SK-N-SH (cell line): Measurements from ENCODE around the gene CRIM1. TPM values are rescaled to one million over a fixed set of nuclear protein-coding genes. Genes with fewer than 3 reads are reported as not detected.

Experiments used
- CTCF ChIA-PET: fragments of 300-600, 350-600 bp; formaldehyde crosslinking; extraction: SDS; loops from one replicate; lab custom pipeline; 2021; lab: Yijun Ruan, JAX
- POLR2A ChIA-PET: fragments of 350-600 bp; sonication (Branson Sonifier 250); formaldehyde crosslinking; extraction: SDS; loops from one replicate; lab custom pipeline; 2020; ENCODE audit warnings: antibody characterized with exemption, inconsistent platforms; lab: Yijun Ruan, JAX
- DNase-seq: peaks from one replicate; pipeline ENCODE4 v3.0.0; 2012
- H2AFZ ChIP-seq: fragments of 200-600 bp; sonication (generic); 2 replicates; pipeline ENCODE4 v1.8.1; 2016; ENCODE audit warnings: antibody characterized with exemption, mild to moderate bottlenecking, low read depth
- H3F3A ChIP-seq: fragments of 200-600 bp; sonication (generic); replicated peaks from 2 replicates; pipeline ENCODE3; 2016; ENCODE audit warnings: antibody characterized with exemption, mild to moderate bottlenecking; ENCODE audit not compliant: insufficient read depth
- H3K27ac ChIP-seq, 2 experiments: fragments of 200-500 bp in 1 of 2; fragments of 200-600 bp in 1 of 2; sonication (Bioruptor generic) in 1 of 2; sonication (generic), shearing (Covaris generic) in 1 of 2; 2 replicates each; pipeline versions ENCODE4 v1.5.1 to v1.6.1; 2014 to 2016; ENCODE audit warnings: low read depth in 2 of 2, inconsistent platforms in 1 of 2, low read length in 1 of 2, mild to moderate bottlenecking in 1 of 2, mixed read lengths in 1 of 2
- H3K27me3 ChIP-seq: fragments of 200-600 bp; sonication (generic), shearing (Covaris generic); 2 replicates; pipeline ENCODE4 v1.6.1; 2016; ENCODE audit warnings: mixed run types; ENCODE audit not compliant: insufficient read depth
- H3K36me3 ChIP-seq, 2 experiments: fragments of 200-500 bp in 1 of 2; fragments of 200-600 bp in 1 of 2; sonication (Bioruptor generic) in 1 of 2; sonication (generic) in 1 of 2; replicated peaks in 1 of 2; 2 replicates each; pipeline versions ENCODE3 to v1.5.1; 2014 to 2016; ENCODE audit warnings: low read length in 1 of 2, mild to moderate bottlenecking in 1 of 2; ENCODE audit not compliant: insufficient read depth in 2 of 2, control insufficient read depth in 1 of 2
- H3K4me1 ChIP-seq, 2 experiments: fragments of 200-500 bp in 1 of 2; fragments of 200-600 bp in 1 of 2; sonication (Bioruptor generic) in 1 of 2; sonication (generic), shearing (Covaris generic) in 1 of 2; 2 replicates each; pipeline versions ENCODE4 v1.5.1 to v1.6.1; 2014 to 2016; ENCODE audit warnings: low read depth in 1 of 2, low read length in 1 of 2, mixed run types in 1 of 2; ENCODE audit not compliant: insufficient read depth in 2 of 2, control insufficient read depth in 1 of 2
- H3K4me2 ChIP-seq: fragments of 200-600 bp; sonication (generic), shearing (Covaris generic); 2 replicates; pipeline ENCODE4 v1.6.1; 2017; ENCODE audit warnings: mixed run types
- H3K4me3 ChIP-seq, 2 experiments: fragments of 200-500 bp in 1 of 2; fragments of 200-600 bp in 1 of 2; sonication (Bioruptor generic) in 1 of 2; sonication (generic), shearing (Covaris generic) in 1 of 2; 2 replicates each; pipeline versions ENCODE4 v1.5.1 to v1.8.1; 2014 to 2016; ENCODE audit warnings: low read depth in 2 of 2, inconsistent platforms in 1 of 2, low read length in 1 of 2, mild to moderate bottlenecking in 1 of 2, mixed read lengths in 1 of 2, moderate library complexity in 1 of 2
- H3K79me2 ChIP-seq: fragments of 200-600 bp; sonication (generic); 2 replicates; pipeline ENCODE4 v1.8.1; 2017; ENCODE audit warnings: mild to moderate bottlenecking; ENCODE audit not compliant: insufficient read depth
- H3K9ac ChIP-seq: fragments of 200-600 bp; sonication (generic); 2 replicates; pipeline ENCODE4 v1.6.1; 2017; ENCODE audit warnings: mixed run types
- H3K9me2 ChIP-seq: fragments of 200-600 bp; sonication (generic); 2 replicates; pipeline ENCODE4 v1.6.1; 2017; ENCODE audit warnings: mixed run types
- H3K9me3 ChIP-seq: fragments of 200-600 bp; sonication (generic); 2 replicates; pipeline ENCODE4 v1.6.1; 2017; ENCODE audit warnings: mixed run types, mild to moderate bottlenecking, moderate library complexity
- H4K20me1 ChIP-seq: fragments of 200-600 bp; sonication (generic); 2 replicates; pipeline ENCODE4 v1.6.1; 2017; ENCODE audit warnings: mild to moderate bottlenecking, mixed run types; ENCODE audit not compliant: insufficient read depth
- EZH2phosphoT487 ChIP-seq: fragments of 200-600 bp; sonication (generic); IDR thresholded peaks from 2 replicates; pipeline ENCODE4 v1.6.1; 2017; ENCODE audit warnings: low read depth, mixed run types, mild to moderate bottlenecking, antibody characterized with exemption, moderate library complexity, borderline replicate concordance
- FOXJ3 ChIP-seq: sonication (generic); formaldehyde crosslinking; IDR thresholded peaks from 2 replicates; pipeline ENCODE4 v1.5.1; 2020; ENCODE audit warnings: mild to moderate bottlenecking, missing genetic modification reagents
- FOXM1 ChIP-seq: IDR thresholded peaks from 2 replicates; pipeline ENCODE4 v1.4.0; 2012; ENCODE audit warnings: low read depth, mild to moderate bottlenecking
- GABPA ChIP-seq: IDR thresholded peaks from 2 replicates; pipeline ENCODE4 v1.4.0; 2012; ENCODE audit warnings: low read depth, mild to moderate bottlenecking
- GATA2 ChIP-seq: sonication (generic); formaldehyde crosslinking; IDR thresholded peaks from 2 replicates; pipeline ENCODE4 v1.5.0; 2020; ENCODE audit warnings: mild to moderate bottlenecking, missing genetic modification reagents
- IRF3 ChIP-seq: fragments of 150-350 bp; IDR thresholded peaks from 2 replicates; pipeline ENCODE4 v1.6.1; 2016; ENCODE audit warnings: mild to moderate bottlenecking, low read depth, low read length
- JUND ChIP-seq: IDR thresholded peaks from 2 replicates; pipeline ENCODE4 v1.4.0; 2012
- MXI1 ChIP-seq: IDR thresholded peaks from 2 replicates; pipeline ENCODE4 v1.6.1; 2012; ENCODE audit warnings: mild to moderate bottlenecking, low read depth, low read length, improper control_type of control experiment
- NRF1 ChIP-seq: IDR thresholded peaks from 2 replicates; pipeline ENCODE4 v1.6.1; 2012; ENCODE audit warnings: low read depth, mild to moderate bottlenecking, low read length
- PBX3 ChIP-seq: IDR thresholded peaks from 2 replicates; pipeline ENCODE4; 2012
- RCOR1 ChIP-seq: fragments of 150-350 bp; IDR thresholded peaks from 2 replicates; pipeline ENCODE4 v1.6.1; 2017; ENCODE audit warnings: antibody characterized with exemption, low read length
- REST ChIP-seq: IDR thresholded peaks from 2 replicates; pipeline ENCODE4 v1.6.1; 2012; ENCODE audit warnings: mild to moderate bottlenecking, low read depth, low read length, moderate library complexity
- RXRA ChIP-seq: IDR thresholded peaks from 2 replicates; pipeline ENCODE4 v1.4.0; 2012; ENCODE audit warnings: low read depth, mild to moderate bottlenecking, borderline replicate concordance
- SMC3 ChIP-seq: IDR thresholded peaks from 2 replicates; pipeline ENCODE4 v1.6.1; 2012; ENCODE audit warnings: low read depth, low read length, improper control_type of control experiment
- TEAD4 ChIP-seq: IDR thresholded peaks from 2 replicates; pipeline ENCODE4 v1.4.0; 2012; ENCODE audit warnings: mild to moderate bottlenecking, borderline replicate concordance; ENCODE audit not compliant: insufficient read depth
- YY1 ChIP-seq: IDR thresholded peaks from 2 replicates; pipeline ENCODE4 v1.4.0; 2012; ENCODE audit warnings: low read depth, mild to moderate bottlenecking
- WGBS: methylation state at CpG from one replicate; pipeline ENCODE4 v1.1.6; 2017; ENCODE audit warnings: low lambda C conversion rate; 5-methylcytosine and 5-hydroxymethylcytosine counted together
- polyA plus RNA-seq, 3 experiments: library from polyadenylated mRNA; depleted of rRNA; stranded (reverse); fragments of >200 nt; gene quantifications; 2 replicates each; pipeline ENCODE4 v1.2.3, GENCODE V29; 2012

The CRIM1 gene
- polyA plus RNA-seq, 1 of the 3 experiments (the other 2 are of a cell fraction), result 244 TPM

GRCh38 chr2:36382472-36382871 is 26.9 kb downstream of the CRIM1 start:
- Histone ChIP-seq H3K27me3 (no peaks in the 10 kb centered on the region), H3K79me2 (peaks cover 100% of the 10 kb centered on the region), H3K9ac (no peak overlapping the region), H2AFZ (no peak overlapping the region), H3K4me1 (peaks cover 2 to 65% of the 10 kb centered on the region in 2 experiments), H3K36me3 (peaks cover 17 to 43% of the 10 kb centered on the region in 2 experiments), H4K20me1 (peaks cover 50% of the 10 kb centered on the region), H3K4me3 (no peak overlapping the region), H3K4me2 (no peak overlapping the region; the same call in 1 of the 2 replicates), H3K9me3 (no peaks in the 10 kb centered on the region), H3K27ac (peak overlapping the region in 1 of 2 experiments; percentile 96; a peak in 2 of 4 replicates), H3K9me2 (no peaks in the 10 kb centered on the region), H3F3A (peaks cover 74% of the 10 kb centered on the region)
- 30% methylated on average over 2 of the region's 2 CpGs for WGBS
- ChIA-PET POLR2A (no interaction called here), CTCF (interaction anchor here (0.7 to 1.1 kb wide), 2 partner anchors 30 to 230 kb away, joined by 3 to 5 read pairs; no protein-coding TSS in a partner anchor)
- DNase-seq, result no peak
- TF ChIP-seq TEAD4 (no peak), FOXM1 (no peak), FOXJ3 (CRISPR knock-in tag) (no peak), MXI1 (no peak), YY1 (no peak), REST (no peak), GATA2 (CRISPR knock-in tag) (no peak)

- H3K27me3 ChIP-seq, result no peaks in the 10 kb centered on the region
- no peak for TF ChIP-seq EZH2phosphoT487
- TF ChIP-seq PBX3, result no peak
- no peak for TF ChIP-seq IRF3
- TF ChIP-seq GABPA, result no peak
- no peak for TF ChIP-seq SMC3
- TF ChIP-seq YY1, result no peak
- TF ChIP-seq JUND, result no peak
- no peak for TF ChIP-seq RXRA
- TF ChIP-seq FOXJ3 (CRISPR knock-in tag), result no peak
- TF ChIP-seq NRF1, result no peak
- TF ChIP-seq RCOR1, result no peak
- H3K4me3 ChIP-seq, result no peak overlapping the region
- no peaks in the 10 kb centered on the region for H3K9me2 ChIP-seq
- H3K4me2 ChIP-seq, result no peak overlapping the region
- ChIA-PET POLR2A (no interaction called here), CTCF (interaction anchor here (1.1 to 1.2 kb wide), 2 partner anchors 12 to 31 kb away, joined by 4 to 5 read pairs; no protein-coding TSS in a partner anchor)
- peaks cover 14 to 38% of the 10 kb centered on the region in 2 experiments for H3K36me3 ChIP-seq
- WGBS, result 86% methylated on average over 4 of the region's 4 CpGs
- peaks cover 2 to 63% of the 10 kb centered on the region in 2 experiments for H3K4me1 ChIP-seq
- no peak for DNase-seq
- H3K9ac ChIP-seq, result no peak overlapping the region
- no peak overlapping the region for H2AFZ ChIP-seq
- no peaks in the 10 kb centered on the region for H3K9me3 ChIP-seq
- H3K79me2 ChIP-seq, result peaks cover 100% of the 10 kb centered on the region
- peaks cover 37% of the 10 kb centered on the region for H4K20me1 ChIP-seq
- H3F3A ChIP-seq, result peaks cover 75% of the 10 kb centered on the region
- peak overlapping the region in 1 of 2 experiments; percentile 96; a peak in 2 of 4 replicates for H3K27ac ChIP-seq
Observed at GRCh38 chr2:36383726-36384125, 28.1 kb downstream of the CRIM1 start.
